RCC 7860 (cell line): Measurements from ENCODE around the gene GPR108.

Experiments used
- DNase-seq: peaks from one replicate; pipeline ENCODE4 v3.0.0-alpha.2; 2015; ENCODE audit warnings: low spot score
- FAIRE-seq: peaks from 2 replicates; lab custom pipeline; 2012; peaks lifted over from hg19 to GRCh38; lab: Jason Lieb, UNC

GPR108 gene

DNA sequence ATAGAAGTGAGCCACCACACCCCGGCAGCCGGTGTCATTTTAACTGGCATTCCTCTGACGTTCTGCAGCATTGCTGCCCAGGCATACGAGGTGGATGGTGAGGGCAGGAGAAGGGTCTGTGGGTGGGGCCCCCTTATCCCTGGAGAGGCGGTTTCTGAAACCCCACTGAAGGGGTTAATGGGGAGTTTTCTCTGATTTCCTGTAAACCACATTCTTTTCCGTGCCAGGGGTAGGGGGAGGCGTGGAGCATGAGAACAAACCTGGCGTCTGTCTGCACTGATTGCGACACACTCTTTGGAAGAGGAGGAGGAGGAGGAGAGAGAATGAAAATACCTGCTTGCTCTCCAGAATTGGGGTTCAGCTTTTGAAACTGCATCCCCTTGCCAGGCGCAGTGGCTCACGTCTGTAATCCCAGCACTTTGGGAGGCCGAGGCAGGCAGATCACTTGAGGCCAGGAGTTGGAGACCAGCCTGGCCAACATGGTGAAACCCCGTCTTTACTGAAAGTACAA lies 14.2 kb downstream of the GPR108 start:
- FAIRE-seq (no peak), DNase-seq (peak; percentile 25)

DNA sequence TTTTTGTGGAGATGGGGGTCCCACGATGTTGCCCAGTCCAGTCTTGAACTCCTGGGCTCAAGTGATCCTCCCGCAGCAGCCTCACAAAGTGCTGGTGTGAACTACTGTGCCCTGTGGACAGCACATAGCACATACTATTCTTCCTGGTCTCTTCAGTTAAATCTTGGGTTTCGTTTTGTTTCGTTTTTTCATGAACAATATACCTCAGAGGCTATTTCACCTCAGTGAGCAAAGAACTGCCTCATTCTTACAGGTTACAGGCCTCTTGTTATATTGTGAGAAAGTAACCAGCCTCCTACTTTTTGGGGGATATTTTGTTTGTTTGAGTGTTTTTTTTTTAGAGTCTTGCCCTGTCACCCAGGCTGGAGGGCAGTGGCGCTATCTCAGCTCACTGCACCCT lies 15.6 kb downstream of the GPR108 start:
- no peak for DNase-seq
- no peak for FAIRE-seq

DNA sequence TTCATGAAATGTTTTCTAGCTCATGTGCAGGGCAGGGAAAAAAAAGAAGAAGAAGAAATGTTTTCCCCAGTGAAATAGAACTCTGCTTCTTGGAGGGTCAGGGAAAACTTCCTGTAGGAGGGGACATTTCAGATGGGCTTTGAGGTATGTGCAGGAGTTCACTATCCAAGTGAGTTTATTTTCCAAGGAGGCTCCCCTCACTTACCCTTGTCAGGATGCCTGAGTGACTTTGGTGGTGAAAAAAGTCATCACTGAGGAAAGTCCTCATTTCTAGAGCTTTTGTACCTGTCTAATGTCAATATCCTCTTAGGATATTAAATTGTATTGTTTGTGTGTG lies 16.3 kb downstream of the GPR108 start:
- FAIRE-seq (no peak), DNase-seq (no peak)

DNA sequence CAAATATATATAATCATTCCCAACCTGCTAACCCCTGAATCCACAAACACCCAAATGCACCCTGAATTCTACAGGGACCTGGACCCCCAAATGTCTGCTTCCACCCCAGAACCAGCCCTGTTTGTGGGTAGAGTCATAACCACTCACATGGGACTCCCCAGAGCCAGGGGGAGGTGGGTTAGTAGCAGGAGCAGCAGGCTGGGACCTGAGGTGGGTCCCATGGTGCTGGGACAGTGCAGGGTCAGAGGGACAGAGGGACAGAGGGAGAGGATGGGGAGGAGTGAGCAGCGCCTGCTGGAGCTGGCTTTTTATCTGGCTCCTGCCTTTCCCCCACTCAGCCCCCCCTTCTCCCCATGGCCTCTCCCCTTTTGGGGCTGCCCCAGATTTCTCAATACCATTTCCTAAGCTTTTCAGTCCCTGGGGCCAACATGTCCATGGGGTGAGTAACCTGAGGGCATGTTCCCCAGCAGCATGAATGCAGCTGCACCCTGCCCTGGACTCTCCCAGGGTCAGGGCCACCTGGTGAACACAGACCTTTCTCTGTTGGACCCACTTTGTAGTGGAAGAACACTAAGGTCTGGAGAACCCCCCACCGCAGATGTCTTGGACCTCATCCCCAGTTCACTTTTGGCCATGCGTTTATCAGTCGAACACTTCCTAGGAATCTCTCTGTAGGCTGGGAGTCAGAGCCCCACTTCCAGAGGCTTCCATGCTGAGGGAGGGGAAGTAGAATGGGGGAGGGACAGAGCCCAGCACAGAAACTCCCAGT lies 16.8 kb downstream of the GPR108 start, which contains the start of gene C3:
Gene C3, minus strand, starts transcription at position 282 of the 769 bp plus-strand sequence. Its CDS starts 61 bp downstream, at position 221.
- no peak for FAIRE-seq
- DNase-seq: no peak

DNA sequence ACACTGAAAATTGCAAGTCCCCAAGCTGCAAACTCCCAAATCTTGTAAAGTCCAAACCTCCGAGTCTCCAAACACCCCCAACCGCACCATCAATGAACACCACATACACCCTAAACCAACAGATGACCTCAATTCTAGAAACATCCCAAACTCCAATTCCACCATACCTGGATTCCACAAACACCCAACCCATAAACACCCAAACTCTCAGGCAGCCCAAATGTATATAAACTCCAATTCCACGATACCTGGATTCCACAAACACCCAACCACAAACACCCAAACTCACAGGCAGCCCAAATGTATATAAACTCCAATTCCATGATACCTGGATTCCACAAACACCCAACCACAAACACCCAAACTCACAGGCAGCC lies 17.4 kb downstream of the GPR108 start:
- DNase-seq (no peak), FAIRE-seq (no peak)

DNA sequence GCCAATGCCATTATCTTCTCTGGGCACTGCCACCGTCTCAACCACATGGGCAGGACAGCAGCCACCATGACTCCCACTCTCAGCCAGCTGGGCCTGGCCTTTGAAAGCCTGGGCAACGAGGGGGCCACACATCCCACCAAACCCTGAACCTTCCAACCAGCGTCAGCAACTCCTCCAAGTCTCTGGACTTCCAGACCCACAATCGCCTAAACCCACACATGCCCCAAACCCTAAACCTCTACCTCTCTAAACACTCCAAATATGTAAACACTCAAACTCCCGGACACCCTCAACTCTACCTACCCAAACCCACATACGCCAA lies 17.9 kb downstream of the GPR108 start:
- FAIRE-seq: no peak
- no peak for DNase-seq

DNA sequence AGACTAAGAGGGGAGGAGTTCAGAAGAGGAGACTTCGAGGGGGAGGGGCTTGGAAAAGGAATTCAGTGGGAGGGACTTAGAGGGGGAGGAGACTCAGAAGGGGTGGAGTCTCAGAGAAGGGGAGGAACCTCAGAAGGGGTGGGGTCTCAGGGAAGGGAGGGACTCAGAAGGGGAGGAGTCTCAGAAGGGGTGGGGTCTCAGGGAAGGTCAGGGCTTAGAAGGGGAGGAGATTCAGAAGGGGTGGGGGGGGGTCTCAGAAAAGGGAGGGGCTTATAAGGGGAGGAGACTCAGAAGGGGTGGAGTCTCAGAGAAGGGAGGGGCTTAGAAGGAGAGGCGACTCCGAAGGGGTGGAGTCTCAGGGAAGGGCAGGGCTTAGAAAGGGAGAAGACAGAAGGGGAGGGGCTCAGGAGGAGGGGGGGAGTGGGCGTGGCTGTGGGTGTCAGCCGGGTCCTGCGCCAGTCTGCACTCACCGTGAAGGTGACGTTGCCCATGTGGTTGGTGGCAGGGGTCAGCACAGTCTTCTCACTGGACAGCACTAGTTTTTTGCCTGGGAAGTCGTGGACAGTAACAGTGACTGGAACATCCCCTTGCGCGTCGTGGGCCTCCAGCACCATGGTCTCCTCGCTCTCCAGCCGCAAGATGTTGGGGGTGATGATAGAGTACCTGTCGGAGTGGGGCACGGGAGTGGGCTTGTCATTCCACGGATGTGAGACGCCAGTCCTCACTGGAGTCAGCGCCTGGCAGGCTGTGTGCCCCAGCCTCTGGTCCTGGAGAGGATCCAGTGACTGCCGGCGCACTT lies 18.4 kb downstream of the GPR108 start:
- FAIRE-seq: no peak
- no peak for DNase-seq

DNA sequence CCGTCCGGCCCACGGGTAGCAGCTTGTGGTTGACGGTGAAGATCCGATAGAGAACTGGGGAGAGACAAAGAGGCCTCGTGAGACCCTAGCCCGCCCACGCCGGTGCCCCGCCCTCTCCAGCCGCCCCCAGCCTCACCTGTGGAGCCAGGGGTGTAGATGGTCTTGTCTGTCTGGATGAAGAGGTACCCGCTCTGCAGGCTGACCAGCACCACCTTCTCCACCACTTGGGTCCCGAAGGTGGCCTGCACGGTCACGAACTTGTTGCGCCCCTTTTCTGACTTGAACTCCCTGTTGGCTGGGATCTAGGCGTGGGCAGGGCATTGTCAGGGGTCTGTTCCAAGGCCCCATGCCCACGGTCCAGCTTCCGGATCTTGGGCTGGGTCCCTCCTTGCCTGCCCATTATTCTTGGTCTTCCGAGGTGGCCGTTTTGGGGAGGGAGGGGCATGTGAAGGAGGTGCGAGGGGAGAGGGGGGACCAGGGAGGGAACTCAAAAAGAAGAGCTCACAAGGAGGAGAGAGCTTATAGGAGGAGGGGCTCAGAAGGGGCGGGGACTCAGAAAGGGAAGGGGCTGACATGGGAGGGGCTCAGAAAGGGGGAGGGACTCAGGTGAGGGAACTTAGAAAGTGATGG lies 19.2 kb downstream of the GPR108 start:
- FAIRE-seq: no peak
- no peak for DNase-seq

DNA sequence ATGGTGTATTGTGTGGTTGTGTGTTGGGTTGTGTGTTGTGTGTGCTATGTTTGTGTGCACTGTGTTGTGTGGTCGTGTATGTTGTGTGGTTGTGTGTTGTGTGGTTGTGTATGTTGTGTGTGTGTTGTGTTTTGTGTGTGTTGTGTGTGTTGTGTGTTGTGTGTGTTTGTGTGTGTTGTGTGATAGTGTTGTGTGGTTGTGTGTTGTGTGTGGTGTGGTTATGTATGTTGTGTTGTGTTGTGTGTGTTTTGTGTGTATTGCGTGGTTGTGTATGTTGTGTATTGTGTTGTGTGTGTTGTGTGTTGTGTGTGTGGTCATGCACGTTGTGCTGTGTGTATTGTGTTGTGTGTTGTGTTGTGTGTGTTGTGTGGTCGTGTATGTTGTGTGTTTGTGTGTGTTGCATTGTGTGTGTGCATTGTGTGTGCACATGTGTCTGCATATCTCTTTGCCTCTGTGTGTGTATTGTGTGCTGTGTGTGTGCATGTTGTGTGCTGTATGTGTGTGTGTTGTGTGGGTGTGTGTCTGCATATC lies 19.9 kb downstream of the GPR108 start:
- DNase-seq (no peak), FAIRE-seq (no peak)

DNA sequence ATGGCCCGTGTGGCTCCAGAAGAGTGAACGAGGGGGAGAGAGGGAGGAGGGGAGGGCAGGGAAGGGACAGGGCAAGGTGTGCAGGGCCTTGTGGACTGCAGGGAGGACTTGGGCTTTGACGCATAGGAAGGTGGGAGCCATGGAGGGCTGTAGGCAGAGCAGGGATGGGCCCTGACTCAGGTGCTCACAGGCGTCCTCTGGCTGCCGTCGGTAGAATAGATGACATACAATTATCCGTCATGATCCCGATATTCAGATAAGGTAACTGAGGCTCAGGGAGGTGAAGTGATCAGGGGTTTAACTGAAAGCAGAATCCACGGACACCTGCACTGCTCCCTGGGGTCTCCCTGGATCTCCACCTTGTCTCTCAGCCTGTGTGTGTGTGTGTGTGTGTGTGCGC lies 20.3 kb downstream of the GPR108 start:
- no peak for DNase-seq
- no peak for FAIRE-seq

DNA sequence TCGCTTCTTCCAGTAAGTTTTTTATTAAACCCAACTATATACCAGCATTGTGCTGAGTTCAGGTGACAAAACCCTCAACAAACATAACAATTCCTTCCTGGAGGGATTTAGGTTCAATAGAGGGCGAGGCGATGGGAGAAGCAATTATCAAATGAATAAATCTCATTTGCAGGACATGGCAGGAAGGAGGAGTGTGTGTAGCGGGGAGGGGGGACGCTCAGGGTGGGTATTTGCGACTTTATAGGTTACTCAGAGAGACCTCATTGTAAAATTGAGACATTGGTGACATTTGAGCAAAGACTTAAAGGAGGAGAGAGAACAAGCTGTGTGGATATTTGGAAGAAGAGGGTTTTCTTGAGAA lies 20.8 kb downstream of the GPR108 start:
- FAIRE-seq (no peak), DNase-seq (no peak)

DNA sequence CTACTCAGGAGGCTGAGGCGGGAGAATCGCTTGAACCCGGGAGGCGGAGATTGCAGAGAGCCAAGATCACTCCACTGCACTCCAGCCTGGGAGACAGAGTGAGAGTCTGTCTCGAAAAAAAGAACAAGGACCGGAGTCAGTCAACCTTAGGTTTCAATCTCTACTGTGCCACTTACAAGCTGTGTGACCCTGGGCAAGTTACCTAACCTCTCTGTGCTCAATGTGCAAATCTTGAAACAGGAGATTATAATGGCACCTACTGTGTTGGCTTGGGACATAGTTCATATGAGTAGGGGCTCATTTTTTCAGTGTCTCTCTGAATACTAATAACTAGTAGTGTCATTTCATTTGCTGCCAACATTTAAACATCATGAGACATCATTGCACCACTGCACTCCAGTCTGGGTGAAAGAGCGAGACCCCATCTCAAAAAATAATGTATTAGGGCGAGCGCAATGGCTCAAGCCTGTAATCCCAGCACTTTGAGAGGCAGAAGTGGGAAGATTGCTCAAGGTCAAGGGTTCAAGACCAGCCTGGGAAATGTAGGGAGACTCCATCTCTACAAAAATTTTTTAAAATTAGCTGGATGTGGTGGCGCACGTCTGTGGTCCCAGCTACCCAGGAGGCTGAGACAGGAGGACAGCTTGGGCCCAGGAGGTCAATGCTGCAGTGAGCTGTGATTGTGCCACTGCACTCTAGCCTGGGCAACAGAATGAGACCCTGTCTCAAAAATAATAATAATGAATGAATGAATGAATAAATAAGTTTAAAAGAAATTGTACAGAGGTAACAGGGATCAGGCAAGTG lies 22.4 kb downstream of the GPR108 start:
- FAIRE-seq (no peak), DNase-seq (no peak)

DNA sequence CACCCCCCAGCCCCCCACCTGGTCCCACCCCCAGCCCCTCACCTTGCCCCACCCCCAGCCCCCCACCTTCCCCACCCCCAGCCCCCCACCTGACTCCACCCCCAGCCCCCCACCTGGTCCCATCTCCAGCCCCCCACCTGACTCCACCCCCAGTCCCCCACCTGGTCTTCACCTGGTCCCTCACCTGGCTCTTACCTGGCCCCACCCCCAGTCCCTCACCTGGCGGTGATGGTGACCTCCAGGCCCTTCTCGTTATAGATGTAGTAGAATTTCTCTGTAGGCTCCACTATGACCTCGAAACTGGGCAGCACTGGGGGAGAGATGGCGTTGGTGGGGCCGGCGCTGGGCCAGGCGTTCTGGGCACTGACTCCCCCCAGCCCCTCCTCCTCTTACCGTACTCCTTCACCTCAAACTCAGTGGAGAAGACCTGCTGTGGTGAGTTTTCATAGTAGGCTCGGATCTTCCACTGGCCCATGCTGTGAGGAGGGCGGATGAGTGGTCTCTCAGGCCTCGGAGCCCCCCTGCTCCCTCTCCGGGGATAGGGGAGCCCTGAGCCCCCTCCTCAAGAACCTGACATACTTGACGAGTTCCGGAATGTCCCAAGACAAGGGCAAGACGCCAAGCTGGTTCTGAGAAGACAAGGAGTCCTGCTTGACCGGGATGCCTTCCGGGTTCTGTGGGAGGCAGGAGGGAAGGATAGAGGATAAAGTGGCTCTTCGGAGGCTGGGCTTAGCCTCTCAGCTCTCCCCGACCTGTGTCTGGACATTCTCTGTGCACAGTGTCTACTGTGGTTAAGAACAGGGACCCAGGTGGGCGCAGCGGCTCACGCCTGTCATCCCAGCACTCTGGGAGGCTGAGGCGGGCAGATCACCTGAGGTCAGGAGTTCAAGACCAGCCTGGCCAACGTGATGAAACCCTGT lies 23.3 kb downstream of the GPR108 start:
- no peak for DNase-seq
- no peak for FAIRE-seq

DNA sequence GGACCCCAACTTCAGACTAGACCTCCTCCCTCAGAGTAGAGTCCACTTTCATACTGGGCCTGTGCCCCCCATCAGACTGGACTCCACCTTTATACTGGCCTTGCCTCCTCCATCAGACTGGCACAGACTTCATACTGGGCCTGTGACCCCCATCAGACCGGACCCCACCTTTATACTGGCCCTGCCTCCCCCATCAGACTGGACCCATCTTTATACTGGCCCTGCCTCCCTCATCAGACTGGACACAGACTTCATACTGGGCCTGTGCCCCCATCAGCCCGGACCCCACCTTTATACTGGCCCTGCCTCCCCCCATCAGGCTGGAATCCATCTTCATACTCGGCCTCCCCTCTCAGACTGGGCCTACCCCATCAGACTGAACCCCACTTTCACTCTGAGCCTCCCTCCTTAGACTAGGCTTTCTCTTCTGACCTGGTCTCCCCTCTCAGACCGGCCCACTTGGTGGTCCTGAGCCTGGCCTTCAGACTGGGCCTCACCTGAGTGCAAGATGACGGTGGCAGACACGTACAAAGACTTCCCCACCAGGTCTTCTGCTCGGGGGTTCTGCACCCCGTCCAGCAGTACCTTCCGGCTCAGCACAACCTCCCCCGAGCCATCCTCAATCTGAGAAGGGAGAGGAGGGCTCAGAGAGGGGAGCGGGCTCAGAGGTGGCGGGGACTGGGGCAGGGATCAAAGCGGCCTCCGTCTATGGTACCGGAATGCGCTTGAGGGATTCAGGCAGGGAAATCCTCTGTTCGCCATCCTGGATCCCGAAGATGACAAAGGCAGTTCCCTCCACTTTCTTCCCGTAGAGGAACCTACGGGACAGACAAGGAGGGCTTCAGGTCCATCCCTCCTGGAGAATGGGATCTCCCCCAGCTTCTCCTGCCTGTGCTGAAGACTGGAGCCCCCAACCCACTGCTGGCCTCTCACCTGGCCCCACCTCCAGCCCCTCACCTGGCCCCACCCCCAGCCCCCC lies 24.4 kb downstream of the GPR108 start:
- FAIRE-seq (no peak), DNase-seq (no peak)

DNA sequence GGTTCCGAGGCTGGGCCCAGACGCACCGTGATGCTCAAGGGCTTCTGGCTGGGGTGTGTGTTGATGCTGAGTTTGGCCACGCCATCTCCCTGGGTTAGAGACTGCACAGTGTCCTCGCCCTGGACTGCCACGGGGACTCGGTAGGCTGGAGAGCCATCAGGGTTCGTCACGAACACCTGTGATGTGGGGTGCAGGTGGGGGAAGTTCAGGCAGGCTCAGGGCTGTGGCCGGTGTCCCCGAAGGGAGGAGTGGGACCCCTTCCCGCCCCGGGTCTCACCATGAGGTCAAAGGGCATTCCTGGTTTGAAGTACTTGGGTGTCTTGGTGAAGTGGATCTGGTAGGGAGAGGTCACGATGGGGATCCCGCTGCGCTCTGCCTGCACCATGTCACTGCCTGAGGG lies 25.1 kb downstream of the GPR108 start:
- no peak for FAIRE-seq

DNA sequence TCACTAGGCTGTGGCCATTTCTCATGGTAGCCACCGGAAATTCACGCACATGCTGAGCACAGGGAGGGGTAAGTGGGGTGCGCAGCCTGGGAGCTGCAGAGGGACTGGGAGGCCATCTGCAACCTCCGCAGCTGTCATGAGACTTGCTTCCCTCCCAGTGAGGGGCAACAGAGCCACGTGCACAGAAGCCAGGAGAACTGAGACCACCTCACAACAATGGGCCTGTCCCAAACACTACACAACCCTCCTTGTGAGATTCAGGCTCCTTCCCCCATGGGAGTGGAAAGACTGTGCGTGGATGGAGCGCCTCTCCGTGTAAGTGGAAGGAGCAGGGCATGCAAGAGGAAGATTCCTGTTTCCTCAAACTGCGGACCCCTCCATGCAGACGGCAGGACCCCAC lies 25.8 kb downstream of the GPR108 start:
- DNase-seq: no peak
- no peak for FAIRE-seq

More for the DNA sequence above, 25.1 kb downstream of the GPR108 start:
- DNase-seq: no peak

DNA sequence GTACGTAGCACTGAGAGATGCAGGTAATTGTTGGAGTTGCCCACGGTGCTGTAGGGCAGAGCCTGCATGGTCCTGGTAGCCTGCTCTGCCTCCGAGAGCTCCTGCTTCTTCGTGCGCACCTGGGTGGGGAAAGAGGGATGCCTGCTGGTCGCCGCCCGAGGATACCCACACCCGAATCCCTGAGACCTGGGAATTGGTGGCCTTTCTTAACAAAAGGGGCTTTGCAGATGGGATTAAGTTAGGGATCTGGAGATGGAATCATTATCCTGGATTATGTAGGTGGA lies 26.4 kb downstream of the GPR108 start:
- FAIRE-seq (no peak), DNase-seq (no peak)

DNA sequence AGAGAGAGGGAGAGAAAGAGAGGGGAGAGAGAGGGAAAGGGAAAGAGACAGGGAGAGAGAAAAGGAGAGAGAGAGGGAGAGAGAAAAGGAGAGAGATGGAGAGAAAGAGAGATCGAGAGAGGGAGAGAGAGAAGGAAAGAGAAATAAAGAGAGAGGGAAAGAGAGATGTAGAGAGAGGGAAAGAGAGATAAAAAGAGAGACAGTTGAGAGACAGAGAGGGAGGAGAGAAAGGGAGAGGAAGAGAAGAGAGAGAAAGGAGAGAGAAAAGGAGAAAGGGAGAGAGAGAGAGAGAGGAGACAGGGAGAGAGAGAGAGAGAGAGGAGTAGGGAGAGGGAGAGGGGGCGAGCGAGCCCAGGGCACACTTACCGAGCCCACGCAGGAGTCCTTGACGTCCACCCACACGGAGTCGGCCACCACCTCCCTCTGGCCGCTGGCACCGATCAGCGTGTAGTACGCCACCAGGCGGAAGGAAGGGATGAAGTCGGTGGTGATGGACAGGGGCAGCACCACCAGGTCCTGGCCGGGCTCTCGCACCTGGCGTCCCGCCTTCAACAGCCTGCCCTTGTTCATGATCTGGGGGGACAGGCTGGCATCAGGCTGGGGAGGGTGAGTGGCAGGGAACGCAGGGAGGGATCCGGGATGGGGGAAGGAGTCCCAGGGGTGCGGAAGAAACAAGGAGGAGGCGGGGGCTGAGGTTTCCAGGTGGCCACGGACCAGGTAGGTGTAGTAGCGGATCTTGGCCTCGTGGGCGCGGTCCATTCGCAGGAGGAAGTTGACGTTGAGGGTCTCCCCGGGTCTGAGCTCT lies 26.9 kb downstream of the GPR108 start:
- no peak for DNase-seq
- FAIRE-seq: no peak
